Measurements from ENCODE around the gene WWOX. TPM values are rescaled to one million over a fixed set of nuclear protein-coding genes. Genes with fewer than 3 reads are reported as not detected.
A peak's percentile ranks its signal among the peaks of the same experiment; 100 is the strongest.

Gene WWOX
- total RNA-seq, 2 experiments from 2014 or later: 16.6 to 19.0 TPM

DNA sequence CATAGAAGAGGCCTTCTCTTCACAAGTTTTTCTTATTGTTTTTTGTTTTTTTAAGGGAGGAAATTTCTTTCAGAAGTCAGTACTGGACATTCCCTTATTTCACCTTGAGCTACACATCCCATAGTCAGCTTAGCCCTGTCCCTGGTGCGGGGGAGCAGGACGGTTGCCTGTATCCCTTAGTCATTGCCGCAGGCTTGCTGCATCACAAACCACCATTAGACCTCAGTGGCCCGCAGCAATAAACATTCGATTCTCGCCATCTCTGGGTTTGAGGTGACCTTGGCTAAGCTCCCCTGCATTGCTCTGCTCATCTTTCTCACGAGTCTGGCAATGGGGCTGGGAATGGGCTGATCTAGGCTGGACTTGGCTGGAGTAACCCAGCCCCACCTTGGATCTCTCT lies 692.5 kb downstream of the WWOX start:
- H3K4me3 Mint-ChIP-seq: no peak overlapping the region

GRCh38 chr16:78792952-78793351 lies 693.5 kb downstream of the WWOX start:
- no peak overlapping the region for H3K4me3 Mint-ChIP-seq
- ChIA-PET POLR2A (interaction anchor here (0.8 to 4.4 kb wide), 4 partner anchors 14 to 101 kb away, joined by 3 to 66 read pairs (median 4); no protein-coding TSS in a partner anchor), CTCF (interaction anchor here (0.6 to 1.2 kb wide), 2 partner anchors 12 to 22 kb away, joined by 3 read pairs; no protein-coding TSS in a partner anchor)
- DNase-seq: no peak
- peak overlapping the region; percentile 14 for H3K27ac Mint-ChIP-seq
- H3K9me3 Mint-ChIP-seq: peaks cover 6% of the 10 kb centered on the region
- H3K36me3 Mint-ChIP-seq (ENCODE audit: low read depth): peaks cover 9% of the 10 kb centered on the region
- H3K27me3 Mint-ChIP-seq: no peaks in the 10 kb centered on the region
- peaks cover 78% of the 10 kb centered on the region for H3K4me1 Mint-ChIP-seq

More for the DNA sequence above, 692.5 kb downstream of the WWOX start:
- Mint-ChIP-seq H3K27ac (peak overlapping the region; percentile 94), H3K27me3 (no peaks in the 10 kb centered on the region), H3K36me3 (ENCODE audit: low read depth) (peaks cover 16% of the 10 kb centered on the region), H3K4me1 (peaks cover 88% of the 10 kb centered on the region), H3K9me3 (peaks cover 11% of the 10 kb centered on the region)
- ChIA-PET POLR2A (interaction anchor here (0.7 to 4.4 kb wide), 7 partner anchors 9 to 809 kb away, joined by 3 to 66 read pairs (median 3); partner anchors contain the start of gene MAF), CTCF (interaction anchor here (1.2 kb wide), 1 partner anchor 10 kb away, joined by 3 read pairs; no protein-coding TSS in a partner anchor)
- DNase-seq: no peak

- Mint-ChIP-seq H3K9me3 (no peaks in the 10 kb centered on the region), H3K36me3 (ENCODE audit: low read depth) (peaks cover 2% of the 10 kb centered on the region), H3K4me3 (peak overlapping the region; percentile 2), H3K4me1 (peaks cover 64% of the 10 kb centered on the region), H3K27ac (peak overlapping the region; percentile 85), H3K27me3 (no peaks in the 10 kb centered on the region)
- POLR2A ChIA-PET: interaction anchor here (0.9 to 4.4 kb wide), 8 partner anchors 9 to 806 kb away, joined by 3 to 66 read pairs (median 4); partner anchors contain the start of gene MAF
- CTCF ChIA-PET: interaction anchor here (1.2 to 1.3 kb wide), 2 partner anchors 15 to 16 kb away, joined by 4 read pairs; no protein-coding TSS in a partner anchor
- peak; percentile 46 for DNase-seq
Measured at GRCh38 chr16:78794581-78795250, 695.3 kb downstream of the WWOX start.

- no peaks in the 10 kb centered on the region for H3K9me3 Mint-ChIP-seq
- no peak overlapping the region for H3K4me3 Mint-ChIP-seq
- H3K27me3 Mint-ChIP-seq: no peaks in the 10 kb centered on the region
- CTCF ChIA-PET: interaction anchor here (1.3 kb wide), 1 partner anchor 17 kb away, joined by 4 read pairs; no protein-coding TSS in a partner anchor
- POLR2A ChIA-PET: interaction anchor here (1.6 to 4.4 kb wide), 3 partner anchors 16 to 806 kb away, joined by 6 to 66 read pairs (median 10); partner anchors contain the start of gene MAF
- DNase-seq: no peak
- H3K4me1 Mint-ChIP-seq: peaks cover 65% of the 10 kb centered on the region
- H3K27ac Mint-ChIP-seq: peak overlapping the region; percentile 85
- peaks cover 2% of the 10 kb centered on the region for H3K36me3 Mint-ChIP-seq (ENCODE audit: low read depth)
Measured at GRCh38 chr16:78795433-78795832, 696.0 kb downstream of the WWOX start.

DNA sequence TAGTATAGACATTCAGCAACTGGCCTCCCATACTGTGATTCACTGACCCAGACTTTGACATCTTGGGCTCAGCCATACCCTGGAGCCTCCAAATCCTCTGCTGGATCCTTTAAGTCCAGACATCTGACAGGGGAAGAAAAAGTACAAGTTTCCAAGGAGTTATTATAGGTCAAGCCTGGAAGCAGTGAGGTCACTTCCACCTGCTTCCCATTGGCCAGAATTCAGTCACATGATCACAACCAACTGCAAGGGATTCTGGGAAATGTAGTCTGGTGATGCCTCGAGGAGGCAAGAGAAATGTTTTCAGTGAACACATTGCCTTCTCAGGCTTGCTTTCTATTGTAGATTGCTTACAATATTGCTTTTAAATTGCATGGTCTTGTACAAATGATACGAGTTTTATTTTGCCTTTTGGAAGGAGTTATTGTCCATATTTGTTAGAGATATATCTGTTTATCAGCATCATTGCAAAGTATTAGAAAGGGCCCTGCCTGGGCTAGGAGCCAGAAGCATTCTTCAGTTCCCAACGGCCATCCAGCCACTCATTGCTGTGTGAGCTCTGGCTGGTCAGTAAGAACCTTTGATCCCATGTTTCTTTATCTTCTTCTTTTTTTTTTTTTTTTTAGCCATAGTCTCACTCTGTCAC lies 696.9 kb downstream of the WWOX start:
- H3K27ac Mint-ChIP-seq: peak overlapping the region; percentile 61
- H3K27me3 Mint-ChIP-seq: no peaks in the 10 kb centered on the region
- no peaks in the 10 kb centered on the region for H3K9me3 Mint-ChIP-seq
- peak; percentile 65 for DNase-seq
- CTCF ChIA-PET: no interaction called here
- peaks cover 65% of the 10 kb centered on the region for H3K4me1 Mint-ChIP-seq
- no peak overlapping the region for H3K4me3 Mint-ChIP-seq
- POLR2A ChIA-PET: no interaction called here
- peaks cover 2% of the 10 kb centered on the region for H3K36me3 Mint-ChIP-seq (ENCODE audit: low read depth)

DNA sequence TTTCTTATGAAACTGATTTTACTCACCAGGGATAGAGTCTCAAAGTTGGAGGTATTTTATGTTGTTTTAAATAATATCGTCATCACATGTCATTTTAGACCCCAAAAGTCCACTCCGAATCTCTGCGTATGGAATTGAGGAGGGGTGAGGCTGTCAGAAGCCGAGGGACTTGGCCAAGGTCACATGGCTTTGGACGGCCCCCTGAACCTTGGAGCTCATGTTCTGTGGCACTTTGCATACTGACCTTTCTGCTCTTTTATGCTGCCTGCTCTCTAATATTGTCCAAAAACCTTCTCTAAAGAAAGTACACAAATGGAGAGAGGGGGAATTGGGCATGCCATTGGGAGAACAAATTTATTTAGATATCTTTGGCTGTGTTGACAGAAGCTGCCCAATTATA lies 700.0 kb downstream of the WWOX start:
- H3K36me3 Mint-ChIP-seq (ENCODE audit: low read depth): peaks cover 7% of the 10 kb centered on the region
- H3K4me1 Mint-ChIP-seq: peaks cover 50% of the 10 kb centered on the region
- no peak for DNase-seq
- ChIA-PET CTCF (interaction anchor here (1.2 kb wide), 1 partner anchor 28 kb away, joined by 3 read pairs; no protein-coding TSS in a partner anchor), POLR2A (interaction anchor here (1.0 to 3.2 kb wide), 2 partner anchors 21 to 33 kb away, joined by 3 to 17 read pairs; no protein-coding TSS in a partner anchor)
- H3K4me3 Mint-ChIP-seq: no peak overlapping the region
- H3K9me3 Mint-ChIP-seq: no peaks in the 10 kb centered on the region
- H3K27me3 Mint-ChIP-seq: no peaks in the 10 kb centered on the region
- no peak overlapping the region for H3K27ac Mint-ChIP-seq

- peaks cover 8% of the 10 kb centered on the region for H3K36me3 Mint-ChIP-seq (ENCODE audit: low read depth)
- POLR2A ChIA-PET: interaction anchor here (1.0 to 3.2 kb wide), 5 partner anchors 9 to 485 kb away, joined by 3 to 17 read pairs (median 4); no protein-coding TSS in a partner anchor
- peak overlapping the region; percentile 50 for H3K27ac Mint-ChIP-seq
- CTCF ChIA-PET: interaction anchor here (0.8 to 1.2 kb wide), 2 partner anchors 21 to 29 kb away, joined by 3 read pairs; no protein-coding TSS in a partner anchor
- H3K4me1 Mint-ChIP-seq: peaks cover 39% of the 10 kb centered on the region
- no peak for DNase-seq
- no peaks in the 10 kb centered on the region for H3K9me3 Mint-ChIP-seq
- H3K27me3 Mint-ChIP-seq: no peaks in the 10 kb centered on the region
- H3K4me3 Mint-ChIP-seq: no peak overlapping the region
Measured at GRCh38 chr16:78800523-78800922, 701.1 kb downstream of the WWOX start.

DNA sequence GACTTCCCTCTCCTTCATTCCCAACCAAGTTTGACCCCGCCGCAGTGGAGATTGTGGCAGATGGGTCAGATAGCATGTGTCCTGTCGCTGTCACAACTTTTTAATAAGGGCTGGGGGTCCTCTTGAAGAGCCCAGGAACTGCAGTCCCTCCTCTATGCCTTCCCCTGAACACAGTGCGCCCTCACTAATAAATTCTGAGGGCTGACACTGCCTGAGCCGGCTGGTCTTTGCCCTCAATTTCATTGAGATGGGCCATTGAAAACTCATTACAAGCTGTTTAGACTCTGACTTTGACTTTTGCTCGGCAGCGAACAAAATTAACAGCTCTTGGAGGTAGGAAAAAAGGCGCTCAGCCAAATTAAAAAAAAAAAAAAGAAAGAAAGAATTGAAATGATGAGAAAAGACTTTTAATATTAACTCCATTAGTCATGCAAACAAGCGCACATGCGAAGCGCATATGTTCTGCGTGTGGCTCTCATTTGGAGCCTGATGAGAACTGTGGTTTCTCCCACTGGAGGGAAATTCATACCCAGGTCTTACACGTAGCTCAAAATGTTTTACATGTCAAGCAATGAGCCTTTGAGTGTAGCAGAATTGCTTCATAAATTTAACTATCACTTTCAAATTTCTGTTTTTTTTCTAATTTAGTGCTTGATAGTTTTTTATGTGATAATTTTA lies 704.7 kb downstream of the WWOX start:
- peaks cover 4% of the 10 kb centered on the region for H3K9me3 Mint-ChIP-seq

GRCh38 chr16:78805556-78805955 lies 706.1 kb downstream of the WWOX start:
- Mint-ChIP-seq H3K4me1 (peaks cover 26% of the 10 kb centered on the region), H3K36me3 (ENCODE audit: low read depth) (peaks cover 13% of the 10 kb centered on the region), H3K9me3 (peaks cover 4% of the 10 kb centered on the region), H3K27ac (no peak overlapping the region), H3K4me3 (no peak overlapping the region), H3K27me3 (no peaks in the 10 kb centered on the region)
- ChIA-PET POLR2A (no interaction called here), CTCF (no interaction called here)
- DNase-seq: no peak

More for the DNA sequence above, 704.7 kb downstream of the WWOX start:
- ChIA-PET CTCF (no interaction called here), POLR2A (no interaction called here)
- H3K4me3 Mint-ChIP-seq: no peak overlapping the region
- H3K27me3 Mint-ChIP-seq: no peaks in the 10 kb centered on the region
- DNase-seq: no peak
- H3K36me3 Mint-ChIP-seq (ENCODE audit: low read depth): peaks cover 13% of the 10 kb centered on the region
- H3K27ac Mint-ChIP-seq: no peak overlapping the region
- H3K4me1 Mint-ChIP-seq: peaks cover 29% of the 10 kb centered on the region

DNA sequence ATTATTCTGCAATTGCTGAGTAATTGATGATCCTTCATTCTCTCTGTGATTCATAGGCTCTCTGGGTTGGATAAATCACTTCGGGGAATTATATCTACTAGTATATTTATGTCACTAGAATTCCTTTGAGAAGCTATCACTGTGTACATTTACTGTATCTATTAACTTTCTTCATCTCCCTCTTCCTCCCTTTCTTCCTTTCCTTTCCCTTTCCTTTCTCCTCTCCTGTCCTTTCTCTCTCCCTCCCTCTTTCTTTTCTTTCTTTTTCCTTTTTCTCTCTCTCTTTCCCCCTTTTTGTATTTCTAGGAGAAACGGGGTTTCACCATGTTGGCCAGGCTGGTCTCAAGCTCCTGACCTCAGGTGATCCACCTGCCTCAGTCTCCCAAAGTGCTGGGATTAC lies 711.8 kb downstream of the WWOX start:
- H3K4me1 Mint-ChIP-seq: peaks cover 6% of the 10 kb centered on the region
- H3K4me3 Mint-ChIP-seq: no peak overlapping the region
- H3K36me3 Mint-ChIP-seq (ENCODE audit: low read depth): peaks cover 5% of the 10 kb centered on the region
- no peak for DNase-seq
- H3K27me3 Mint-ChIP-seq: no peaks in the 10 kb centered on the region
- H3K9me3 Mint-ChIP-seq: peaks cover 4% of the 10 kb centered on the region
- CTCF ChIA-PET: interaction anchor here (1.4 kb wide), 1 partner anchor 15 kb away, joined by 4 read pairs; no protein-coding TSS in a partner anchor
- no peak overlapping the region for H3K27ac Mint-ChIP-seq
- POLR2A ChIA-PET: no interaction called here

- Mint-ChIP-seq H3K4me3 (no peak overlapping the region), H3K36me3 (ENCODE audit: low read depth) (peaks cover 3% of the 10 kb centered on the region), H3K27me3 (no peaks in the 10 kb centered on the region), H3K4me1 (peaks cover 9% of the 10 kb centered on the region), H3K9me3 (peaks cover 5% of the 10 kb centered on the region), H3K27ac (no peak overlapping the region)
- ChIA-PET CTCF (interaction anchor here (1.4 kb wide), 1 partner anchor 14 kb away, joined by 4 read pairs; no protein-coding TSS in a partner anchor), POLR2A (no interaction called here)
- no peak for DNase-seq
Measured at GRCh38 chr16:78812582-78812981, 713.1 kb downstream of the WWOX start.

DNA sequence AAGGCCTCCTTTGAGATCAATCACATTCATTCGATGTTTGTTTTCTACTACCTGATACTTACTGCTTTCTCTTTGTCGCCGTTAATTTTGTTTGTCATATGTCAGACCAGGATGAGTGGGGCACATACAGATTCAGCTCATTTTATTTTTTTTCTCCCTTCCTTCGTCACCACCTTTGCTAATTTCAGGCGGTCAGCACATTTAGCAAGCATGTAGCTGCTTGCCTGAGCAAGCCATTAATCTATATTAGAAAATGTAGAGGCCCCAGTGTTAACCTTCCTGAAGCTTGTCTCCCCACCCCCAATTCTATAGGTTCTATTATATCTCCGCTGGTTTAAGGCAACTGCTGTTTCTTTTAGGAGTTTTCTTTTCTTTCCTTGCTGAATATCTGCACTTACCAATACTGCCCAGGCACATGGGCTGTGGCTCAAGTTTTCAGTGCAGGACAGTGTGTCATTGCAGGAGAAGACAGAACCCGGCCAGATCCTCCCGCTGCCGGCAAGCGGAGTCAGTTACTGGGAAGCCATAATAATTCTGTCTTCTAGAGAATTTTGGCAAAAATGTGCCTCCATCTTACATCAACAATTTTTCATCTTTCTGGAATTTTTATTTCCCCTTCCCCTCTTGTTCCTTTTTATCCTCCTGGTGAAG lies 714.3 kb downstream of the WWOX start:
- H3K4me1 Mint-ChIP-seq: peaks cover 9% of the 10 kb centered on the region
- H3K9me3 Mint-ChIP-seq: peaks cover 5% of the 10 kb centered on the region
- no peaks in the 10 kb centered on the region for H3K27me3 Mint-ChIP-seq
- ChIA-PET POLR2A (no interaction called here), CTCF (no interaction called here)
- DNase-seq: no peak
- no peak overlapping the region for H3K27ac Mint-ChIP-seq
- no peak overlapping the region for H3K4me3 Mint-ChIP-seq
- H3K36me3 Mint-ChIP-seq (ENCODE audit: low read depth): no peaks in the 10 kb centered on the region

Measured in activated CD4-positive, alpha-beta memory T cell treated with anti-CD3 and anti-CD28 coated beads, Interleukin-2, amount 10 ng/mL, durations not matched to agents 7 days and 5 days (primary cell).